HepG2 (cell line): ENCODE data around the gene SNX24. TPM values are rescaled to one million over a fixed set of nuclear protein-coding genes. Genes with fewer than 3 reads are reported as not detected.

Source experiments
- MLLT10 ChIP-seq: sonication (generic); formaldehyde crosslinking; IDR thresholded peaks from 2 replicates; pipeline ENCODE4 v1.4.0; 2020; ENCODE audit warnings: missing genetic modification reagents
- YEATS2 ChIP-seq: sonication (generic); formaldehyde crosslinking; IDR thresholded peaks from 2 replicates; pipeline ENCODE4 v1.4.0; 2020; ENCODE audit warnings: missing genetic modification reagents, borderline replicate concordance
- ZFX ChIP-seq: sonication (generic); formaldehyde crosslinking; IDR thresholded peaks from 2 replicates; pipeline ENCODE4 v1.4.0; 2020; ENCODE audit warnings: mild to moderate bottlenecking, low read depth, missing genetic modification reagents, moderate library complexity
- polyA plus RNA-seq, 8 experiments: library from polyadenylated mRNA; depleted of rRNA in 3 of 8; stranded (reverse) in 7 of 8; unstranded in 1 of 8; fragments of >200 nt; fragmentation: Illumina TruSeq in 4 of 8; extraction: Trizol in 4 of 8; gene quantifications; 2 replicates each; pipeline versions ENCODE4 v1.2.1 to v1.2.3, GENCODE V29; 2011 to 2016; ENCODE audit warnings: low read depth in 4 of 8, missing spikeins in 1 of 8, mixed read lengths in 1 of 8; ENCODE audit not compliant: insufficient read depth in 1 of 8
- total RNA-seq, 5 experiments: library from RNA; depleted of rRNA; stranded (reverse); fragments of >200 nt; fragmentation: Illumina TruSeq; extraction: Trizol; gene quantifications; 2 replicates each; pipeline ENCODE4 v1.2.3, GENCODE V29; 2016; ENCODE audit warnings: low read depth in 1 of 5
- TF ChIP-seq, protein P1 (sequence below): sonication (generic); formaldehyde crosslinking; IDR thresholded peaks from 2 replicates; pipeline ENCODE4 v1.4.0; 2020; ENCODE audit warnings: mild to moderate bottlenecking, missing genetic modification reagents
- TF ChIP-seq, protein P2 (sequence below): sonication (generic); formaldehyde crosslinking; IDR thresholded peaks from 2 replicates; pipeline ENCODE4 v1.4.0; 2020; ENCODE audit warnings: missing genetic modification reagents, borderline replicate concordance

SNX24 gene
- total and polyA plus RNA-seq, 2 of the 13 experiments (the other 11 are each of a cell fraction or from before 2014, with no cell fraction given): 7.2 to 23.7 TPM

GRCh38 chr5:122965111-122965510 lies 119.7 kb downstream of the SNX24 start (continued):
- TF ChIP-seq, protein P1, sequence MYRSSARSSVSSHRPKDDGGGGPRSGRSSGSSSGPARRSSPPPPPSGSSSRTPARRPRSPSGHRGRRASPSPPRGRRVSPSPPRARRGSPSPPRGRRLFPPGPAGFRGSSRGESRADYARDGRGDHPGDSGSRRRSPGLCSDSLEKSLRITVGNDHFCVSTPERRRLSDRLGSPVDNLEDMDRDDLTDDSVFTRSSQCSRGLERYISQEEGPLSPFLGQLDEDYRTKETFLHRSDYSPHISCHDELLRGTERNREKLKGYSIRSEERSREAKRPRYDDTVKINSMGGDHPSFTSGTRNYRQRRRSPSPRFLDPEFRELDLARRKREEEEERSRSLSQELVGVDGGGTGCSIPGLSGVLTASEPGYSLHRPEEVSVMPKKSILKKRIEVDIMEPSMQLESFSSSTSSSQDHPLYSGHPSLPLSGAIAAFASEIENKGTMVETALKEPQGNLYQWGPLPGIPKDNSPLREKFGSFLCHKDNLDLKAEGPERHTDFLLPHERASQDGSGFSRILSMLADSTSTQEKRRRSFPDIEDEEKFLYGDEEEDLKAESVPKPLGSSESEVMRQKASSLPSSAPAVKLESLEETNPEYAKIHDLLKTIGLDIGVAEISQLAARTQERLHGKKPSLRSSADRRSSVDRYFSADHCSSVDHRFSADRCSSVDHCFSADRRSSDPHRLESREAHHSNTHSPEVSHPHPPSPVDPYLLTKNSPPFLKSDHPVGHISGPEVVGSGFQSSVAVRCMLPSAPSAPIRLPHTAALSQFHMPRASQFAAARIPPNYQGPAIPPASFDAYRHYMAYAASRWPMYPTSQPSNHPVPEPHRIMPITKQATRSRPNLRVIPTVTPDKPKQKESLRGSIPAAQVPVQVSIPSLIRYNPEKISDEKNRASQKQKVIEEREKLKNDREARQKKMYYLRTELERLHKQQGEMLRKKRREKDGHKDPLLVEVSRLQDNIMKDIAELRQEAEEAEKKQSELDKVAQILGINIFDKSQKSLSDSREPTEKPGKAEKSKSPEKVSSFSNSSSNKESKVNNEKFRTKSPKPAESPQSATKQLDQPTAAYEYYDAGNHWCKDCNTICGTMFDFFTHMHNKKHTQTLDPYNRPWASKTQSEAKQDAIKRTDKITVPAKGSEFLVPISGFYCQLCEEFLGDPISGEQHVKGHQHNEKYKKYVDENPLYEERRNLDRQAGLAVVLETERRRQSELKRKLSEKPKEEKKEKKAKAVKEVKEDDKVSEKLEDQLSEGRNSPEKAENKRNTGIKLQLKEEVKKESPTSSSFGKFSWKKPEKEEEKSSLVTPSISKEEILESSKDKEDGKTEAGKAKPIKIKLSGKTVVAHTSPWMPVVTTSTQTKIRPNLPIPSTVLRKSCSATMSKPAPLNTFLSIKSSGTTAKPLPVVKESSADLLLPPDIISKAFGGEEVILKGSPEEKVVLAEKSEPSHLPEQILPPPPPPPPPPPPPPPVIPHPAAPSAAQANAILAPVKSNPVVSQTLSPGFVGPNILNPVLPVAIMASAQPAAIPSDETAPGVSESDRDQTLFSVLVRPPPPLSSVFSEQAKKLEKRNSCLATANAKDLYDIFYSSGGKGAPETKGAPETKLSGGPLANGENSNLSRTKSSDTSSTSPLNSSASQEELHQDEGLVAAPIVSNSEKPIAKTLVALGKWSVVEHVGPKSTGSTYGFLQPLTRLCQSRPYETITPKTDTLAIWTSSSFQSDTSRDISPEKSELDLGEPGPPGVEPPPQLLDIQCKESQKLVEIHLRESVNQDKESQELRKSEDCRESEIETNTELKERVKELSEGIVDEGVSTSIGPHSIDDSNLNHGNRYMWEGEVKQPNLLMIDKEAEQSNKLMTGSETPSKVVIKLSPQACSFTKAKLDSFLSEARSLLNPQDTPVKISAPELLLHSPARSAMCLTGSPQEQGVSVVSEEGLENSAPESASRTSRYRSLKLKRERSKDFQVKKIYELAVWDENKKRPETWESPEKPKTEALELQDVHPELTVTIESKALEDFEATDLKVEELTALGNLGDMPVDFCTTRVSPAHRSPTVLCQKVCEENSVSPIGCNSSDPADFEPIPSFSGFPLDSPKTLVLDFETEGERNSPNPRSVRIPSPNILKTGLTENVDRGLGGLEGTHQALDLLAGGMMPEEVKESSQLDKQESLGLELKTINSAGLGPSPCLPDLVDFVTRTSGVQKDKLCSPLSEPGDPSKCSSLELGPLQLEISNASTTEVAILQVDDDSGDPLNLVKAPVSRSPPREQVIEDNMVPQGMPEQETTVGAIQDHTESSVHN: no peak
- TF ChIP-seq, protein P2, sequence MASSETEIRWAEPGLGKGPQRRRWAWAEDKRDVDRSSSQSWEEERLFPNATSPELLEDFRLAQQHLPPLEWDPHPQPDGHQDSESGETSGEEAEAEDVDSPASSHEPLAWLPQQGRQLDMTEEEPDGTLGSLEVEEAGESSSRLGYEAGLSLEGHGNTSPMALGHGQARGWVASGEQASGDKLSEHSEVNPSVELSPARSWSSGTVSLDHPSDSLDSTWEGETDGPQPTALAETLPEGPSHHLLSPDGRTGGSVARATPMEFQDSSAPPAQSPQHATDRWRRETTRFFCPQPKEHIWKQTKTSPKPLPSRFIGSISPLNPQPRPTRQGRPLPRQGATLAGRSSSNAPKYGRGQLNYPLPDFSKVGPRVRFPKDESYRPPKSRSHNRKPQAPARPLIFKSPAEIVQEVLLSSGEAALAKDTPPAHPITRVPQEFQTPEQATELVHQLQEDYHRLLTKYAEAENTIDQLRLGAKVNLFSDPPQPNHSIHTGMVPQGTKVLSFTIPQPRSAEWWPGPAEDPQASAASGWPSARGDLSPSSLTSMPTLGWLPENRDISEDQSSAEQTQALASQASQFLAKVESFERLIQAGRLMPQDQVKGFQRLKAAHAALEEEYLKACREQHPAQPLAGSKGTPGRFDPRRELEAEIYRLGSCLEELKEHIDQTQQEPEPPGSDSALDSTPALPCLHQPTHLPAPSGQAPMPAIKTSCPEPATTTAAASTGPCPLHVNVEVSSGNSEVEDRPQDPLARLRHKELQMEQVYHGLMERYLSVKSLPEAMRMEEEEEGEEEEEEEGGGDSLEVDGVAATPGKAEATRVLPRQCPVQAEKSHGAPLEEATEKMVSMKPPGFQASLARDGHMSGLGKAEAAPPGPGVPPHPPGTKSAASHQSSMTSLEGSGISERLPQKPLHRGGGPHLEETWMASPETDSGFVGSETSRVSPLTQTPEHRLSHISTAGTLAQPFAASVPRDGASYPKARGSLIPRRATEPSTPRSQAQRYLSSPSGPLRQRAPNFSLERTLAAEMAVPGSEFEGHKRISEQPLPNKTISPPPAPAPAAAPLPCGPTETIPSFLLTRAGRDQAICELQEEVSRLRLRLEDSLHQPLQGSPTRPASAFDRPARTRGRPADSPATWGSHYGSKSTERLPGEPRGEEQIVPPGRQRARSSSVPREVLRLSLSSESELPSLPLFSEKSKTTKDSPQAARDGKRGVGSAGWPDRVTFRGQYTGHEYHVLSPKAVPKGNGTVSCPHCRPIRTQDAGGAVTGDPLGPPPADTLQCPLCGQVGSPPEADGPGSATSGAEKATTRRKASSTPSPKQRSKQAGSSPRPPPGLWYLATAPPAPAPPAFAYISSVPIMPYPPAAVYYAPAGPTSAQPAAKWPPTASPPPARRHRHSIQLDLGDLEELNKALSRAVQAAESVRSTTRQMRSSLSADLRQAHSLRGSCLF (CRISPR knock-in tag): no peak
- TF ChIP-seq ZFX (CRISPR knock-in tag) (no peak), MLLT10 (CRISPR knock-in tag) (no peak), YEATS2 (CRISPR knock-in tag) (no peak)
